NCI-H526 treated with DMSO at 0.1 percent for 48 hours (cell line): ENCODE results near the gene SETD3.
A peak's percentile ranks its signal among the peaks of the same experiment; 100 is the strongest.

Experiments
- DNase-seq: peaks from one replicate; lab custom pipeline; 2025; lab: John Stamatoyannopoulos, UW

The SETD3 gene

DNA sequence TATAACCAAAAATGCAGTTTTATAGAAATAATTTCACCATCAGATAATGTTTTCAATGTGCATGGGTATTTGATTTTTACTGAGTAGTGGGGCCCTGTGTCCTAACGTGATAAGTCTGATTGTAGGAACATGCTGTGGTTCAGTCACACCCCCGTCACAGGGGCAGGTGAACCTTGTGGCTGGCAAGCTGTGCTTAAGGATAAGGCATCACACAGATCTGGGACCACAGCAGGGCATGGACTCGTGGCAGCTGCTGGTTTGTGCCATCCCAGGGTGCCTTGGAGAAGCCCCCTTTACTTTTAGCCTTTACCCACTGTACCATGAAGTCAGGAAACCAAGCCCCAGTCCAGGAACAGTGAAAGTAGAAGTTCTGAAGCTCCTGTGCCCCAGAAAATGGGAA is 17.2 kb upstream of the SETD3 start:
- no peak for DNase-seq

DNA sequence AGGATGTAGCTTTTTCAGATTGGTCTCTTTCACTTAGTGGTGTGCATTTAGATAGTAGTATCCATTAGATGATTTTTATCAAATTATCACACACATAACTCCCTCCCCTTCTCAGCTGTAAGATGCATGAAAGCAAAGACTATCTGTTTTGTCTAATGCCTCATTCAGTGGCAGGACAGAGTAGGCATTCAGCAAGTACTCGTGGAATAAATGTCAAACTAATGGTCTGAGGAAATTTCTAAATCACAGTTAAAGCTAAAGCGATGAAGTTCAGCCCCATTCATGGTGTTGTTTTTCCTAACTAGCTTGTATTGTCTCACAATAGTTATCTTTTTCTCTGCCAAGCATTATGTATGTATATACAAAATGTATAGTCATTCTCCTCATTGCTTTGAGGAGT is 16.7 kb upstream of the SETD3 start:
- no peak for DNase-seq

DNA sequence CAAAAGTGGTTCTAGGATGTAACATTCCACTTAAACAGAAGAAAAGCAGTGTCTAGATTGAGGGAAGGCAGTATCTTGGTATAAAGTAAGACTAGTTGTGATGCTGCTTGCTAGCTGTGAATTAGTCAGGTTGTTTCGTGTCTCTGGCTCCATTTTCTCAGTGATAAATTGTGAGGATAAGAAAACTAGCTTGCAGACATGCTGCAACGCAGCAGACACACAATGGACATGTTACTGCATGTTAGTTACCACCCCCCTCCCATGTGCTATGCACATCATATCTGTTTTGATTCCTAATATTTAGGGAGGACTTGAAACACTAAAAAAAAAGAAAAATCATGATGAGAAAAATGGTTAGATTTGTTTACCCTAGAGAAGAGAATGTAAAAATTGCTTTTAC is 3.4 kb upstream of the SETD3 start:
- no peak for DNase-seq

DNA sequence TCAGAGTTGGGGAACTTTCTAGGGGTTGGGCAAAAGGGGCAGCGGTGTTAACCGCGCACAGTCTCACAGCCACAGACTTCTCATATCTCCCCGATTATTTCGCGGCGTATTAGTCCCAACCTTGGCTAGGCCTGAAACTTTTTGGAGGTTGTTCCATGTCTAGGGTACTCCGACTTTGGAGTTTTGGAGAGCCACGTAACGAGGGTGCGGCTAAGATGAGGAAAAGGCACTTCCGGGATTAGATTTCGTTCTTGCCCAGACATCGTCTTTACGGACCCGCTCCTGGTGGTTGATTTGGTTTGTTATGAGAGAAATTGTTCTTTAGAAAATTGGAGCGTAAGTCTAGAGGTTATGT is 1.1 kb upstream of the SETD3 start:
- no peak for DNase-seq

DNA sequence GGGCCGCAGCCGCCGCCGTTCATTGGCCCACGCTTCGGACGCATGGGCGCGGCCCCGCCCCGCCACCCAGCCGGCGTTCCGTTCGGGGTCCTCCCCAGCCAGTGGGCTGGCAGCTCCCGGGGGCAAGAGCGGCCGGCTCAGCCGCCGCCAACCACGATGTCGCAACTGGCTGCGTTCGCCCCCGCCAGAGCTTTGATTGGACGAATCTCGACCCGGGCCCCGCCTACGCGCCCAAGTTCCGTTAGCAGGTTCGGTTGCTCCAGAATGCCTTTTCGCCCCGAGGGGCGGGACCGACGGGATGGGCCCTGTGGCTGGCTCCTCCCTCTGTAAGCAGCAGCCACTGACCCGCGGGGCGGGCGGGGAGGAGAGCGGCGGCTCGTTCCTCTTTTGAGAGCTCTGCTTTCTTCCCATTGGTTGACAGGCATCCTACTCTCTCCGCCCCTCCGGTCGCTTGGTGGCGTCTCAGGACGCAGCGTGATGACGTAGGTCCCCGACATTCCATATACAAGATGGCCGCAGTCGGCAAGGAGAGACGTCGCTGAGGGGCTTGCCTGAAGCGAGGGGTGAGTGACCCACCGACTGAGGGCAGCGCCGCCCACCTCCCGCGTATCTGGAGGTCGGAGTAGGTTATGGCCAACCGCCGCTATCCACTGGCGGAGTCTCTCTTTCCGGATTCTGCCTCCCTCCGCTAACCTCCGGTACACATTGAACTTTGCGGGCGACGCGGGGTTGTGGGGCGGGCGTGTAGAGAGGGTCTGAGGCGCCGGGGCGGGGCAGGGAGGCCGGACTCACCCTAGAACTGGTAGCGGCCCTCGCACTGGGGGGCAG is 472 bp upstream of the SETD3 start, which contains the start of gene CCNK:
Gene CCNK, plus strand, starts transcription at position 493 of the 828 bp plus-strand sequence. CDS start 11,269 bp downstream, outside the sequence.
- DNase-seq: peak; percentile 100

DNA sequence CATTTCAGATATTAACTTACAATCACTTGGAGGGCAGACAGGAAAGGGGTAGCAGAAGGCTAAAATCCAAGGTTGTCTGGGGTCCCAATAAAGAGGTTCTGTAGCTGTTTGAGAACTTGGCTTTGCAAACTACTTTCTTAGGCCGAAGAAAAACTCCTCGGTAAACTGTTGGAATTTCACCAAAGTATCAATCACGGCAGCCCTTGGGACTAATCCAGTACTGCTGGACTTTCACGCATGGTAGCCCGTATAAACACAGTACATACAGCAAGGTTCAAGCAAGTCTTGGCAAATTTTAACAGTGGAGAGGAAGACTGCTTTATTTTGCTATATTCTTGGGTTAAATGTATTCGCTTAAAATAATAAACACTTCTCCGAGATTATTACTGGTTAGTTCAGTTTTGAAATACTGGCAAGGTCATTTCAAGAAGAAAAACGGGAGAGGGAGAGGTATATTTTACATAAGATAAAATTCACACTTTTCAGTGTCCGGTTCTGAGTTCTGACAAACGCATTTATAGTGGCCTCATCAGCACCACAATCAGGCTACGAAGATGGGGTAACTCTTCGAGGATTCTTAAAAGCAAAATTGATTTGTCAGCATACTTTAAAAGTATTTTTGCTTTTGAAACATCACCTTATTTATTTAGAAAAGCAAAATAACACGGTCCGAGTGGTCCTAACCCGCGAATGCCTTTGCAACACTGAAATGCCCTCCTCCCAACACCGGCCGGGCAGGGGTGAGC is 1.3 kb downstream of the SETD3 start:
- no peak for DNase-seq

DNA sequence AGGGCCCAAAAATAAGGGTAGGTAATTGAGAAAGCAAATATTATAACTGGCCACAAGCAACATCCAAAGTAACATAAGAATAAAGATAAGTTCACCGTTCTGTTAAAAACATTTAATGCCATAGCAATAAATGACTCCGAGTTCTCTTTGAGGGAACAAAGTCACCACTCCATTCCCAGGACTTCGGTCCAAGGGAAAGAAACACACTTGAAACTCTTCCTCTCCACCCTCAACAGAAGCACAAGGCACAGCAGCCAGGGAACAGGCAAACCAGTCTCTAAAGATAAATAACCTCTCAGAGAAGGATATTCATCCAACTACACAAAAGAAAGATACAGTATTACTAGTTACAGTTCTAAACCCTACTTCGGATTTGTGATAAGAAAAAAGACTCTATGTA is 2.5 kb downstream of the SETD3 start:
- DNase-seq: no peak

DNA sequence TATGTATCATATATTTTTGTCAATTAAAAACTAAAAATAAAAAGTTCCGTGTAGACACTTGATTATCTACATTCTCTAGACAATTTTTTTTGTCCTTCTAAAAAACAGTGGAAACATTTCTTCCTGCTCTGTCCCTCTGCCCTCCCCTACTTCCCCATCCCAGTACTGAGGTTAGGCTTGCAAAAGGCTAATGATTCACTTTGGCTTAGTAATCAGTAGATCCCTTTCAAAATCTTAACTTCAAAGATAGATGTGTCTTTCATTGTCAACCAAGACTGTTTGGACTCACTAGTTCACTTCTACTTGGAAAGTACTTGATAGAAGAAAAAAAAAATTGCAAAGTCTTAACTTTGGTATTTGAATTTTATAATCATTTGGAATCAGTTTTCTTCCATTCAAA is 3.8 kb downstream of the SETD3 start:
- DNase-seq: no peak

DNA sequence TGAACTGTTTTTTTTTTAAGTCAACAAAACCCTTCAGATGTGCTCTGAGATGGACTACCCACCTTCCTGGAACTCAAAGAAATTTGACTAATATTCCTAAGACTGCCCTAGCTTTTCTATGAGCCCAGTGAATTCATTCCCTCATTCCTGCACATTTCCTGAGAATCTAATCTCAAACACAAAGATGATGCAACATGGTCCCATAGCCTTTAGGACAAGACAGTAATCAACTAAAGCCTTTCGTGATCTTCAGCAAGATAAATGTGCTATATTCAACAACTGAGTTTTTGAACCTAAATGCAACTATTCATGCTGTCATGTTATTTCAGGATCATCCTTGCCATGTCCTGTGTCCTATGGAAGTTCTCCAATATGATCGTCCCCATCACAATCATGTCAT is 5.0 kb downstream of the SETD3 start:
- no peak for DNase-seq

DNA sequence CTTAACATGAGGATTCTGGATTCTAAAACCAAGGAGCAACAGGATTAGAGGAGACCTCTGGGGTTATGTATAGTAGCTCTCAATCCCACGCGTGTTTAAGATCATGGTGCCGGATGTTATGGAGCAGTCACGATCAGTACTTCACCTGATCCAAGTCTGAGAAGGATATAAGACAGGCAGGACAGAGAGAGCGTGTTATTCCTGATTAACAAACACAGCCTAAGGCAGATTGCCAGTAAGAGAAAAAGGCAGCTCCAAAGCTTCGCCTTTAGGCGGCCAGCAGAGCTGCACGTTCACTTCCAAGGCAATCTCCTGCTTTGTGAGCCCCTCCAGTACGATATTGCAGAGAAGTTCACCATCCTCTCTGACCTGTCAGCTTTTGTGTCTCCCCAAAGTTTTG is 5.5 kb downstream of the SETD3 start:
- DNase-seq: no peak

DNA sequence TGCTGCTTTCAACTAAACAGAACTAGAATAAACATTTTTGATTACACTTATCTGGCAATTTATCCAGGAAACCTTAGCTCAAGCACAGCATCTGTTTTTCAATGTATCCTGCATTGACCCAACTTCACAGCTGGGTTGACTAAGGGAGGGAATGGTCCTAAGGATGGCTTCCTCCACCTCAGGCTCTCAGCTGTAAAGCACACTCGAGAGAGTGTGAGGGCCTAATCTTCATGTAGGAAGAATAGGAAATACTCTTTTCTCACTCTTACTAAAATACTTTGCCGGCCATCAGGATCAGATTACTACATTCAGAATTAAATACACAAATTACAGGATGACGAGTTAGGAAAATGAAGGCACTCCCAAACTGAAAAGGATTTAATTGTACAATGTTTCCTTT is 7.2 kb downstream of the SETD3 start:
- no peak for DNase-seq

DNA sequence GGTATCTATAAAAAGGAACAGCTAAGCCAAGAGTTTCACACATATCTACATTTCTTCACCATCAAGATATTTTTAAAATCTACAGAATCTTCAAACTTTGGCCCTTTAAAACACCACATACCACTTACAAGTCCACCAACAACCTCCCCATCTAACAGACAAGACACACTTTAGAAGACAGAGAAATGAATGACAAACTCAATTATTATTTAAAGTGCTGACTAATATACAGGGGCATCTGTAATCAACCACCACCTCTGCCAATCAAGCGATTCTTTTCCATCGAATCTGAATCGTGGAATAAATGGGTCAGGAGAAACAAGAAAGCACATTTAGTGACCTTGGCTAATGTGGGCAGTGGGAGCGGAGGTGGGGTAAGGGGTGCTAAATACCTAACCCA is 7.7 kb downstream of the SETD3 start:
- no peak for DNase-seq

DNA sequence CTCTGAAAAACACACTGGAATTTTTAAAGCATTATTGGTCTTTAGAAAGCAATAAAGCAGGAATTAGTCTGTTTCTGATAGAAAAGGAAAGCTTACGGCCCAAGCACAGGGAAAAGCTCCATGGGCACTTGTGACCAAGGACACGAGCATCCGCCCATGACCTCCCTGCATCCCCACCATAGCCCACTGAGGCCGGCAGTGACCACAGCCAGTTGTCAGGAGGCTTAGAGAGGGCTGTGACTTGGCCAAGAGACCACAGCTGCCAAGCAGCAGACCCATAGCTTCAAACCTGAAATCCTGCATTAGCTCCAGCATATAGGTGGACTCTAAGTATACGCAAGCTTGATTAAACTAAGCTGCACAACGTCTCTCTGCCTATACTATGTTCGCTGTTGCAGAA is 8.9 kb downstream of the SETD3 start:
- DNase-seq: no peak

DNA sequence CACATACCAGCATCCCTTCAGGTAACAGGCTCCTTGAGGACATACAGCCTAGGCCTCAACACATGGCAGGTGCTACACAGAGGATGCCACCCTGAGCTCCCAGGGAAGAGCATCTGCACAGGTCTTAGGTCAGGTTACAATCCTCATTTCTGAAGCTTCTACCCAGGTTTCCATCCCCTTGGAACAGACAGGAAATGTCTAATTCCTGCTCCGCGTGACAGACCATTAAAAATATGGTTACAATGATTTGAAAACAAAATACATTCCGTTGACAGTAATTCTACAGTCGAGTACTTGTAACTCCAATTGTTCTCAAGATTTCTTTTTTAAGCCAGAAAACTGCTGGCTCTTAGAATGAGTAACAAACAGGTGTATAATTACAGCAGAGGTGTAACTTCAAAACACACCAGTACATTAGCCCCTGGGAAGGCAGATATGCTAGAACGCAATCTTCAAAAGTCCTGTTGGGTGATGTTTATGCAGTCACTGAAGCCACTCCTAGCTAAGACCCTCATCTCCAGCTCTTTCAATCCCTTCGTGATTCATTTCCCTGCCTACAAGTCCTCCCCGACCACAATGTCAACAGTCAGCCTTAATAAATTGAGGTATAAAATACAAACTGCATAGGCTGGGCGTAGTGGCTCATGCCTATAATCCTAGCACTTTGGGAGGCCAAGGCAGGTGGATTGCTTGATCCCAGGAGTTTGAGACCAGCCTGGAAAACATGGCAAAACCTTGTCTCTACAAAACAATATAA is 11.6 kb downstream of the SETD3 start:
- no peak for DNase-seq

DNA sequence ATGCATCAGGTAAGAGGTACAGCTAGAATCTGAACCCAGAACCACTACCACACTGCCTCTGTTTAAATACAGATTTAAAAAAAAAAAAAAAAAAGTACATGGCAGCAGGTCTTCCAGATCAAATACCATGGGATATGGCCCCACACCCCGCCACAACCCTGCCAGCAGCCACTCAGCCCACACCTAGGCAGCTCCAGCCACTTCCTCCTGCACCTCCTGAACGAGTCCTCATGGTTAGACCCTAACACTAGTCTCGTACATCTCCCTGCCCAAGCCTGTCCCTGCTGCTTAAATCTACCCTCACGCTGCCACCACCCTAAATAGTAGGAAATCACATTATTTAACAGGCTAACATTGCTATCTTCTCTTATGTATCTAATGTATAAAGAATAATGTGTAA is 12.6 kb downstream of the SETD3 start:
- no peak for DNase-seq

DNA sequence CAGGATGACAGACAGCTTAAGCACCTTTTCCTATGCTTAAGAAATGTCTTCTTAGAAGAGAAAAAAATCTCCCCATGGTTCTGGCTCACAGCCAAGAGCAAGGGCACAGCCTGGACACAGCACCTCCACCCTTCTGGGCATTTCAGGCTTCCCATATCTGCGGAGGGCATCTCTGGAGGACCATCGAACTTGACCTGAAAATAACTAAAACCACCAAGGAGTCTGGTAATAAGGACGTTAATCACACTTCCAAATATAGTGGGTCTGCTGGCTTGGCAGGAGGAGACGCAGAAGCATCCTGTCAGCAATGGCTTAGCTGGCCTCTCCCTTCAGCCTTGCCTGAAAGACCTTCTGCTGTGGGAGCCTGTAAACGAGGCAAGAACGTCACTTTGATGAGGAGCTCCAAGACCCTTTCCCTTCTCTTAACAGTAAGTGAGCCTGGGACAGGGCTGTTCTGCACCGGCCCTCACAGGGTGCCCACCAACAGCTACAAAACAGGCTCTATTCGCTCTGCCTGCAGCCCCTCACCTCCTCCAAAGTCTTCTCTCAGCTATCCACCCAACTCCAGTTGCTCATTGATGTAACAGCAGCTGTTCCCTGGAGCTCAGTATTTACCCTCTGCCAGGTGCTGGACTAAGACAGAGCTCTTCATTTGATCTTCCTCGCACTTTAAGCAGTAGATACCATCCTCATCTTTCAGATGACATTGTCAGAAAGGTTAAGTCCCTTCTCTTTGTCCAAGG is 13.2 kb downstream of the SETD3 start:
- DNase-seq: no peak

DNA sequence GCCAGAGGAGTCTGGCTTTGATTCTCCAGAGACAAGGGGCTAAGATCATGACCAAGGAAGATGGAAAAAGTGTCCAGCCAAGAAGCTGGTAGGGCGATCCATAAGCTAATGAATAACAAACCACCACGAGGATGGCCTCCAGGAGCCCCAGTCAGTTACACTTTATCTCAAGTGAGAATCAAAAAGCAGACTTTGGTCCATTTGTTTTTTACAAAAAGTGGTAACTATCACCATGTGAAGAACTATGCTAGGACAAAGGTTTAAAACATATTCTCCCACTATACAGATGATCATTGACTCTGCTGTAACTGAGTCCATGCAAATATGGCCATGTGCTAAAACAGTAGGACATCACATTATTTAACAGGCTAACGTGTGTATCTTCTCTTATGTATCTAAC is 13.9 kb downstream of the SETD3 start:
- no peak for DNase-seq

DNA sequence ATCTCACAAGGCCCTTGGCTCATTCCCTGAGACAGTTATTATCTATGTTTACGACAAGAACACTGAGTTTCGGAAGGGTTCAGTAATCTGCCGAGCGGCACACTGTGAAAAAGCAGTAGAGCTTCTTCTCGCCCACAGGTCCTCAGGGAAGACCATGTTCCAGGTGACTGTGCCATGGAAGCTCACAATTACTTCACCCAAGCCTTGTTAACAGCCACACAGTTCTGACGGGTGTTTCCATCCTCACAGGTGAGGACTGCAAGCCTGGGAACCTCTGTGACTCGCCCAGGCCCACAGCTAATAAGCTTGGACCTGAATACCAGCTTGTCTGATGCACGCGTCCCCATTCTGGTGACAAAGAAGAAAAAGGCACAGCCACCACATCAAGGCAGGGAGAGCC is 15.4 kb downstream of the SETD3 start:
- no peak for DNase-seq

DNA sequence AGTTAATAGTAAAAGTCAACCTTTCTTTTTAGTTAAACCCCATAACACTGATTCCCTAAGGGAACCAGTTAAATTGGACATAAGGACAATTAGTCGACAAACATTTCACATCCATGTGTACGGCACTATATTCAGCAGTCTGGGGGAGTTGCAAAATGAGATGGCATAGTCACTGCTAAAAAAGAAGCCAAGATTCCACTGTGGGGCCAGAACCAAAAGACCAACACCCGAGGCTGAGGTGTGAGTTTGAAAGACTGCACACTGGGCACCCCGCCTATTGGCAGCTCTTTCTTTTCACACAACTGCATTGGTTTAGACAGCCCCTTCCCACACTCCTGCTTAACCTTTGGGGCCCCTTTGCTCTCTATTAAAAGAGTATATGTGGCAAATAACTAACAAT is 16.7 kb downstream of the SETD3 start:
- DNase-seq: no peak

DNA sequence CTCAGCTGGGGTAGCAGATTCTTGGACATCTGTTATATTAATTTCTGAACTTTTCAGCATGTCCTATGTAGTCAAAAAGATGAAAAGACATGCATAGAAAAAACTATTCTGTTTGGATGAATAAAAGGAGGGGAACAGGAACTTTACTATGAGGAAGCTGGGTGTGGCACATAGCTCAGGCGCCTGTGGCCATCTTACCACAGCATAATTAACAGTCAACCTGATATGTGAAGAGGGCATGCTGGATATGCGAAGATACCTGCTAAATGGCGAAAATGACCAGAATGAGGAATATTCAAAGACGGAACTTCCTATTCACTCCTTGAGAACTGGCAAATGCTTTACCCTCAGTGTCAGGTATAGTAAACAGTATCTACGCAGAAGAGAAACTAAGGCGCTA is 18.4 kb downstream of the SETD3 start:
- DNase-seq: no peak

DNA sequence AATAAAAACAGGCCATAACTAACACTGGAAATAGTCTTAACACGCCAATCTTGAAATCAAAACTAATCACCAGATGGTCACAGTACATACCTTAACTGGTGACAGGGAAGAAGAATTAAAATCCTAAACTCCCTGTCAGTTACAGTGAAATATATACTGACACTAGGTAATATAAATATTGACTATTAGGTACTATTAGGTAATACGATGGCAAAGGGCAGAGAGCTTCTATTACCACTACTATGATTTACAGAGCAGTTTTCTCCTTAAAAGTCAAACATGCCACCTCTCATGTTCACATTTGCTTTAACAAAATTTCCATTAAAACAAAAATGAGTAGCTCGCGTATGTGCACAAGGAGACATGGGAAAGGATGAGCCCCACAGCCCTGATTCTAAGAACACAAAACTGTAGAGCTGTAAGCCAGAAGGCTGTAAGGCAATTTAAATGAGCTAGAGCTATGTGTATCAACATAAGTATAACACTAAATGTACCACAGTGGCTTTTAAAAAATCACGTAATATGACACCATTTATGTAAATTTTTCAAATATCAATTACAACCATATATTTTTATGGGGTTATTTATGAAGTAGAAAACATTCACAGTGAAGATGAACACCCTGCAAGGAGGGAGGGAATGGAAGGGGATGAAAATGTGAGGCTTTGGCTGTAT is 19.1 kb downstream of the SETD3 start:
- DNase-seq: peak; percentile 4

DNA sequence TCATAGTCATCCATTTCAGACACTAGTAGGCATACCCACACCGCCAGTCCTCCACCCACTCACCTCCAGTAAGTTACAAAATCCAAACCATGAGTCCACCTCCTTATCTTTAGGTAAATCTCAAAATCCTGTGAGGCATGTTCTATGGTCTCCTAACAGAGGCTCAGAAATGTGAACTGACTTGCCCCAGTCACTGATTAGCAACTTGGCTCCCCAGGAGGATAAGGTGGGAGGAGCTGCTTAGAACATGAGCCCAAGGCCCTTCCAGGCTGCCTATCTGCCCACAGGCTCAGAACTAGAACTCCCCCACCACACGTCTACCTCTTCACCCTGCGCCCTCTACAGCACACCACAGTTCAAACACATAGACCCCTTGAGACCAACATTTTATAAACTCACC is 19.9 kb downstream of the SETD3 start:
- DNase-seq: no peak
